HTERT RPE-1 (cell line): ENCODE results near the gene ERVFRD-1.
"Not testable (repeated sequence)": the region's sequence is repeated elsewhere in the genome, so short reads cannot be mapped to it uniquely, and the experiment has no call there.

Experiments
- in situ Hi-C: fragments of 300-500 bp; cut with MboI; formaldehyde crosslinking; loops from 4 replicates; pipeline ENCODE4 v1.14.3; 2020; ENCODE audit warnings: low sequenced_read_pairs

The ERVFRD-1 gene

DNA sequence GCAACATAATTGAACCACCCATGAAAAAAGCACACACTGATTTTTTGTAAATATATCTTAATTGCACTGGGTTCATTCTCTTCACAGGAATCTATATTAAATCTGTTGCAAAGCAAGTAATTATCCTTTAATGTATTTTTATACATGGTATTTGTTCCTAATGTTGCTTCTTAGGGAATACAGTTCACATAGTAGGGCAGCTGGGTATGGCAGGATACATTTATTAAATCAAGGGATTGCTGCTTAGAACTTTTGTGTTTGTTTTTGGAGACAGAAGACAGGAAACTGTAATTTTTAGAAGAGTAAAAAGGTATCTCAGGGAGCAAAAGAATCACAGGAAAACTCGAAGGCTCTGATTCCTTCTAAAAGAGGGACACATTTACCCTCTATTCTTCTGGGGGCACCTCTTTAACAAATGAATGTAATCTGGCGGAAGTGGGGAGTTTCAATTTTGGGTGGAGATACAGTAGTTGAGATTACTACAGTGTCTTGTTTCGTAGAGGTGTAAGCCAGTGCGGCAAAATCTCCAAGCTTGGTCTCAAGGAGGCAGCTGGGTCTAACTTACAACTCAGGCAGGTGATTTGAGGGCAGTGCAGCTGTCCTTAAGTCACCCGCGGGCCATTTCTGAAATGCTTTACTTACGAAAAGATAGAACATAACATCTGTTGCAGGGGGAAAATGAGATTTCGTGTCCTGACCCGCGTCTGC is 18.7 kb downstream of the ERVFRD-1 start:
- in situ Hi-C loops: no loop called here

DNA sequence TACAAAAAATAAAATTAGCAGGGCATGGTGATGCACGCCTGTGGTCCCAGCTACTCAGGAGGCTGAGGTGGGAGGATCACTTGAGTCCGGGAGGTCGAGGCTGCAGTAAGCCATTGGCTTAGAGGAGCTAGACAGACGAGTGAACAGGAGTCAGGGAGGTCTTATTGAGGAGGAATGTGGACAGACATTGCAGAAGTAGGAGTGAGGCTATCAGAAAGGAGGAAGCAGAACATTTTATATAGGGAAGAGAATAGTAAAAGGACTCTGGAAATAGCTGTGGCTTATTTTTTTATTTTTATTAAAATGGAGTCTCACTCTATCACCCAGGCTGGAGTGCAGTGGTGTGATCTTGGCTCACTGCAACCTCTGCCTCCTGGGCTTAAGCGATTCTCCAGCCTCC is 20.4 kb downstream of the ERVFRD-1 start:
- in situ Hi-C loops: not testable (repeated sequence)

- in situ Hi-C loops: no loop called here
Measured at GRCh38 chr6:11089695-11090094, 21.8 kb downstream of the ERVFRD-1 start.

- in situ Hi-C loops: not testable (repeated sequence)
Measured at GRCh38 chr6:11087141-11087812, 24.2 kb downstream of the ERVFRD-1 start.

- in situ Hi-C loops: no loop called here
Measured at GRCh38 chr6:11085758-11086435, 25.6 kb downstream of the ERVFRD-1 start.

DNA sequence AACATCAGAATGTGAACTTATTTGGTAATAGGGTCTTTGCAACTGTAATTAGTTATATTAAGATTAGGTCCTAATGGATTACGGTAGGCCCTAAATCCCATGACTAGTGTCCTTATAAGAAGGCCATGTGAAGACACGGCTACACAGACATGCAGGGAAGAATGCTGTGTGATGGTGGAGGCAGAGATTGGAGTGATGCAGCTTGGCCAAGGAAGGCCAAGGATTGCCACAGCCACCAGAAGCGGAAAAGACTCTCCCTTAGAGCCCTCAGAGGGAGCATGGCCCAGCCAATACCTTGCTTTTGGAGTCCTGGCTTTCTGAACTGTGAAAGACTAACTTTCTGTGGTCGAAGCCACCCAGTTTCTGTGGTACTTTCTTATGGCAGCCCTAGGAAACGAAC is 27.6 kb downstream of the ERVFRD-1 start:
- in situ Hi-C loops: no loop called here

- in situ Hi-C loops: no loop called here
Measured at GRCh38 chr6:11083491-11083890, 28.0 kb downstream of the ERVFRD-1 start.

GRCh38 chr6:11080296-11080695 is 31.2 kb downstream of the ERVFRD-1 start:
- in situ Hi-C loops: no loop called here

- in situ Hi-C loops: no loop called here
Measured at GRCh38 chr6:11078266-11078665, 33.3 kb downstream of the ERVFRD-1 start.

DNA sequence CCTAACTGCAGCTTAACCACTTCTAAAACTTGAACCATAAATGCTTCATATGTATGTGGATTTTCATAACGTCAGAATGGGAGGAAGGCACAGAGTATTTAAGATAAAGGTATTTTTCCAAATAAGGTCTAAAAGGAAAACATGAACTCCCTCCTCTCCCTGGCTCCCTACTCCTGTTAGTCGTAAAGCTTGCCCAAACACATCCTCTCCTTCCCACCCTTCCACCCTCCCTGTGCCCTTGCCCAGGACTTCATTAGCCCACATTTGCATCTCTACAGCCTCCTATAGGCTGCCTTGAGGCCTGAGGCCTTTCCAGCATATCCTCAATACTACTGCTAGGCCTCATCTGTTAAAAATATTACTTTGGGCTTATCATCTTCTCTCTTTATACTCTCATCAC is 35.0 kb downstream of the ERVFRD-1 start:
- in situ Hi-C loops: no loop called here

- in situ Hi-C loops: loop anchor here (25.0 kb wide), 1 partner anchor 110 kb away; no protein-coding TSS in a partner anchor
Measured at GRCh38 chr6:11072101-11072500, 39.4 kb downstream of the ERVFRD-1 start.

DNA sequence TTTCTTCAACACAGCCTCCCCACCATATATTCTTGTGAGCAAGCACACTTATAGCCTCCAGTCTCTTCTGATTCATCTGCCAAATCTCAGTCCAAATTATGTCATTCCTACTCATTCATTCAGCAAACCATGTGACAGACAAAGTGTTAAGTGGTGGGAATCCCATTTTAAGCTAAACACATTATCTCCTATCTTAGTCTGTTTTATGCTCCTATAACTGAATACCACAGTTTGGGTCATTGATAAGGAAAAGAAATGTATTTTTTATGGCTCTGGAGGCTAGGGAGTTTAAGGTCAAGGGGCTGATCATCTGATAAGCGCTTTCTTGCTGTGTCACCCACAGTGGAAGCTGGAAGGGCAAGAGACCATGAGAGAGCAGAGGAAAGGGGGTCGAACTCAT is 41.8 kb downstream of the ERVFRD-1 start:
- in situ Hi-C loops: loop anchor here (25.0 kb wide), 1 partner anchor 107 kb away; no protein-coding TSS in a partner anchor

GRCh38 chr6:11067348-11067747 is 44.2 kb downstream of the ERVFRD-1 start:
- in situ Hi-C loops: loop anchor here (25.0 kb wide), 1 partner anchor 105 kb away; no protein-coding TSS in a partner anchor

- in situ Hi-C loops: loop anchor here (25.0 kb wide), 1 partner anchor 104 kb away; no protein-coding TSS in a partner anchor
Measured at GRCh38 chr6:11066505-11067347, 44.8 kb downstream of the ERVFRD-1 start.

GRCh38 chr6:11065436-11066202 is 45.9 kb downstream of the ERVFRD-1 start:
- in situ Hi-C loops: loop anchor here (25.0 kb wide), 1 partner anchor 103 kb away; no protein-coding TSS in a partner anchor

DNA sequence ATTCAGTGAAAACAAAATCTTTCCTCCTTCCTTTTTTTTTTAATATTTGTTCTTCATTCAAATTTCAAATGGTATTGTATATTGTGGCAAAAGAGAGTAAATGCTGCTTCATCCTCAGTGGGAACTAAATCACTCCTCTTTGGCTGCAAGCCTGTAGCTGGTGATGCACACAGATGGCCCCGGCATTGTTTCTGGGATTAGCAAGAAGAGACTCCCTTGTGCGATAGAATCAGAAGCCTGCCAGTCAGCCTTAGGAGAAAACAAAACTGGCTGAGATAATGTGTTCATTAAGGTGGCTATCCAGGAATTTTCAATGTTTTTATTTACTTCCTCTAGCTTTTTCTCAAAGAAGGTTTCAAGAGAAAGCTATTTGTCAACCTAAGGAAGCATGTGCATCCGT is 46.7 kb downstream of the ERVFRD-1 start:
- in situ Hi-C loops: loop anchor here (25.0 kb wide), 1 partner anchor 103 kb away; no protein-coding TSS in a partner anchor

DNA sequence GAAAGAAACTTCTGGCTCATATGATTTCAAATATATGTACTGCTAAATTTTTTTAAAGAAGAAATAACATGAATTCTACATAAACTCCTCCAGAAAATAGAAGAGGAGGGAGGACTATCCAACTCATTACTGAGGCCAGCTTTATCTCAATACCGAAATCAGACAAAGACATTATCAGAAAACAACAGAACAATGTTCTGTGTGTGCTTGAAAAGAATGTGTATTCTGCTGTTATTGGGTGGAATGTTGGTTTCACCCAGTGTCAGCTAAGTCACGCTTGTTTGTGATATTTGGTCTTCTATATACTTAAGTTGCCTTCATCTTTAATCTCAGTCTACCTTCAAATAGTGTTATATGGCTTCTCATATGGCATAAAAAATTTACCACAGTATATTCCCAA is 48.8 kb downstream of the ERVFRD-1 start:
- in situ Hi-C loops: loop anchor here (25.0 kb wide), 1 partner anchor 100 kb away; no protein-coding TSS in a partner anchor

DNA sequence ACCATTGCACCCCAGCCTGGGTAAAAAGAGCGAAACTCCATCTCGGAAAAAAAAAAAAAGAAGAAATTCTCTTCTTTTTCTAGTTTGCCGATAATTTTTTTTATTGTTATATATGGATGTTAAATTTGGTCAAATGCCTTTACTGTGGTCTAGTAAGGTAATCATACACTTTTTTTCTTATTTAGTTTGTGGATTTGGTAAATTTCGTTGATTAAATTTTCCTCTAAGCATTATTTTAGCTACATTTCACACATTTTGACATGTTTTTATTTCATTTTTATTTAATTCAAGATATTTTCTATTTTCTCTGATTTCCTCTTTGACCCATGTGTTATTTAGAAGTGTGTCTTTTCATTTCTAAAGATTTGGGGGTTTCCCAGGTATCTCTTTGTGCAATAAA is 49.4 kb downstream of the ERVFRD-1 start:
- in situ Hi-C loops: loop anchor here (25.0 kb wide), 1 partner anchor 100 kb away; no protein-coding TSS in a partner anchor

GRCh38 chr6:11058406-11058805 is 53.1 kb downstream of the ERVFRD-1 start:
- in situ Hi-C loops: loop anchor here (25.0 kb wide), 1 partner anchor 96 kb away; no protein-coding TSS in a partner anchor

DNA sequence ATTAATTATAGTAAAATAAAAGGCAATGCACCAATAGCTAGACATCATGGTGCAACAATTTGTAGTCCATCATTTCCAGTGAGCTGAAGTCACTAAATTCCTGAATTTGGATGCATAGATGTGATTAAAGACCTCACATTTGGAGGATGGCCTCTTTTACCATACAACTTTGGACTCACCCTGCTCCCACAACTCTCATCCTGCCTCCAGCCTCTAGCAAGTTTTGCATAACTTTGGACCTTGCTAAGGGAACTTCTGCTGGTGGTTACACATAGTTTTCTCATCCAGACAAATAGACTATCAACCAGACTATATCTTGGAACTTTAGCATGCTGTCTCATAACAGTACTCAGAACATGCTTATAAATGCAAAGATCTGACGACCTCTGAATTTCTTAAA is 54.7 kb downstream of the ERVFRD-1 start:
- in situ Hi-C loops: loop anchor here (25.0 kb wide), 1 partner anchor 95 kb away; no protein-coding TSS in a partner anchor
